DOHH2 (cell line): ENCODE measurements around the gene ABCB11.

Source experiments
- H3F3A ChIP-seq: fragments of 200-600 bp; sonication (generic), shearing (Covaris generic); 2 replicates; pipeline ENCODE4 v1.6.0; 2016; ENCODE audit warnings: antibody characterized with exemption, mild to moderate bottlenecking; ENCODE audit not compliant: control insufficient read depth, insufficient read depth
- H3K27ac ChIP-seq: fragments of 200-600 bp; sonication (generic); 2 replicates; pipeline ENCODE4 v1.5.1; 2014; ENCODE audit warnings: low read depth, mild to moderate bottlenecking, low read length, moderate library complexity
- H3K27me3 ChIP-seq: fragments of 200-600 bp; sonication (generic); 2 replicates; pipeline ENCODE4 v1.6.1; 2014; ENCODE audit warnings: mild to moderate bottlenecking, low read length, mixed read lengths; ENCODE audit not compliant: control insufficient read depth
- H3K36me3 ChIP-seq: fragments of 200-600 bp; sonication (generic); 2 replicates; pipeline ENCODE4 v1.6.1; 2014; ENCODE audit warnings: mild to moderate bottlenecking, low read length, moderate library complexity, mixed read lengths; ENCODE audit not compliant: control insufficient read depth
- H3K4me1 ChIP-seq: fragments of 200-600 bp; sonication (generic); 2 replicates; pipeline ENCODE4 v1.6.1; 2014; ENCODE audit warnings: mild to moderate bottlenecking, low read length, mixed read lengths; ENCODE audit not compliant: control insufficient read depth
- H3K4me2 ChIP-seq: fragments of 200-600 bp; sonication (generic); 2 replicates; pipeline ENCODE4 v1.6.0; 2014; ENCODE audit warnings: mild to moderate bottlenecking, low read length, moderate library complexity
- H3K4me3 ChIP-seq: fragments of 200-600 bp; sonication (generic); 2 replicates; pipeline ENCODE4 v1.5.1; 2014; ENCODE audit warnings: mild to moderate bottlenecking, low read length, mixed read lengths
- H3K79me2 ChIP-seq: fragments of 200-600 bp; sonication (generic); 2 replicates; pipeline ENCODE4 v1.6.1; 2014; ENCODE audit warnings: mild to moderate bottlenecking, low read length, mixed read lengths; ENCODE audit not compliant: control insufficient read depth
- H3K9me2 ChIP-seq: fragments of 200-600 bp; sonication (generic); replicated peaks from 2 replicates; pipeline ENCODE4 v1.6.1; 2014; ENCODE audit warnings: mild to moderate bottlenecking, low read length, mixed read lengths; ENCODE audit not compliant: control insufficient read depth
- H3K9me3 ChIP-seq: fragments of 200-600 bp; sonication (generic); 2 replicates; pipeline ENCODE4 v1.6.1; 2014; ENCODE audit warnings: antibody characterized with exemption, low read length, mixed read lengths; ENCODE audit not compliant: control insufficient read depth, insufficient read depth
- H4K20me1 ChIP-seq: fragments of 200-600 bp; sonication (generic); 2 replicates; pipeline ENCODE4 v1.6.0; 2014; ENCODE audit warnings: low read depth, mild to moderate bottlenecking, antibody characterized with exemption, low read length, moderate library complexity; ENCODE audit not compliant: control insufficient read depth, insufficient read depth
- CTCF ChIP-seq: fragments of 200-600 bp; sonication (generic); IDR thresholded peaks from one replicate; pipeline ENCODE4 v1.5.1; 2014; ENCODE audit warnings: antibody characterized with exemption, mild to moderate bottlenecking, low read depth, low read length; ENCODE audit not compliant: poor library complexity, severe bottlenecking
- EZH2phosphoT487 ChIP-seq: fragments of 200-600 bp; sonication (generic); IDR thresholded peaks from 2 replicates; pipeline ENCODE4 v1.6.1; 2017; ENCODE audit warnings: borderline replicate concordance, mild to moderate bottlenecking, antibody characterized with exemption, low read length, moderate library complexity, mixed read lengths

Gene ABCB11

GRCh38 chr2:168913495-168913894 is 117.6 kb downstream of the ABCB11 start:
- no peak overlapping the region for H3K27ac ChIP-seq
- no peak overlapping the region for H3K4me2 ChIP-seq
- 0 out of 2 replicates have a peak, but pooled peaks cover 7% of the 10 kb centered on the region for H3K27me3 ChIP-seq
- no peaks in the 10 kb centered on the region for H3K9me2 ChIP-seq
- no peaks in the 10 kb centered on the region for H4K20me1 ChIP-seq
- no peaks in the 10 kb centered on the region for H3F3A ChIP-seq
- no peaks in the 10 kb centered on the region for H3K79me2 ChIP-seq
- H3K36me3 ChIP-seq, result no peaks in the 10 kb centered on the region
- no peak overlapping the region for H3K4me3 ChIP-seq
- no peaks in the 10 kb centered on the region for H3K9me3 ChIP-seq
- H3K4me1 ChIP-seq, result no peaks in the 10 kb centered on the region
- TF ChIP-seq CTCF (no peak), EZH2phosphoT487 (no peak)

- Histone ChIP-seq H3K4me1 (no peaks in the 10 kb centered on the region), H3F3A (no peaks in the 10 kb centered on the region), H3K27ac (no peak overlapping the region), H3K9me2 (no peaks in the 10 kb centered on the region), H3K79me2 (no peaks in the 10 kb centered on the region), H3K4me2 (no peak overlapping the region), H3K27me3 (0 out of 2 replicates have a peak, but pooled peaks cover 4% of the 10 kb centered on the region), H4K20me1 (no peaks in the 10 kb centered on the region), H3K9me3 (no peaks in the 10 kb centered on the region), H3K36me3 (no peaks in the 10 kb centered on the region), H3K4me3 (no peak overlapping the region)
- no peak for TF ChIP-seq CTCF
Measured at GRCh38 chr2:168912901-168913369, 118.2 kb downstream of the ABCB11 start.

GRCh38 chr2:168912466-168912865 is 118.7 kb downstream of the ABCB11 start:
- H3K4me2 ChIP-seq, result no peak overlapping the region
- no peaks in the 10 kb centered on the region; the same call in 1 of the 2 replicates for H3K27me3 ChIP-seq
- TF ChIP-seq CTCF, result no peak

GRCh38 chr2:168910330-168910729 is 120.8 kb downstream of the ABCB11 start:
- peaks cover 1% of the 10 kb centered on the region; the same call in 1 of the 2 replicates for H3K27me3 ChIP-seq
- H3K4me2 ChIP-seq, result no peak overlapping the region
- no peaks in the 10 kb centered on the region for H3F3A ChIP-seq
- H3K79me2 ChIP-seq, result no peaks in the 10 kb centered on the region
- no peaks in the 10 kb centered on the region for H4K20me1 ChIP-seq
- H3K27ac ChIP-seq, result no peak overlapping the region
- H3K9me2 ChIP-seq, result no peaks in the 10 kb centered on the region
- H3K4me3 ChIP-seq, result no peak overlapping the region
- TF ChIP-seq CTCF, result no peak
- no peak for TF ChIP-seq EZH2phosphoT487
- no peaks in the 10 kb centered on the region for H3K4me1 ChIP-seq
- no peaks in the 10 kb centered on the region for H3K36me3 ChIP-seq
- H3K9me3 ChIP-seq, result no peaks in the 10 kb centered on the region

More at GRCh38 chr2:168912466-168912865, 118.7 kb downstream of the ABCB11 start:
- no peak overlapping the region for H3K4me3 ChIP-seq
- no peaks in the 10 kb centered on the region for H3K79me2 ChIP-seq
- no peak overlapping the region for H3K27ac ChIP-seq
- no peaks in the 10 kb centered on the region for H3K4me1 ChIP-seq
- H4K20me1 ChIP-seq, result no peaks in the 10 kb centered on the region
- H3F3A ChIP-seq, result no peaks in the 10 kb centered on the region
- H3K9me3 ChIP-seq, result no peaks in the 10 kb centered on the region
- H3K9me2 ChIP-seq, result no peaks in the 10 kb centered on the region
- no peaks in the 10 kb centered on the region for H3K36me3 ChIP-seq
